Measurements from ENCODE around the gene GSPT1.
"Not testable (repeated sequence)": the region's sequence is repeated elsewhere in the genome, so short reads cannot be mapped to it uniquely, and the experiment has no call there.

Gene GSPT1

DNA sequence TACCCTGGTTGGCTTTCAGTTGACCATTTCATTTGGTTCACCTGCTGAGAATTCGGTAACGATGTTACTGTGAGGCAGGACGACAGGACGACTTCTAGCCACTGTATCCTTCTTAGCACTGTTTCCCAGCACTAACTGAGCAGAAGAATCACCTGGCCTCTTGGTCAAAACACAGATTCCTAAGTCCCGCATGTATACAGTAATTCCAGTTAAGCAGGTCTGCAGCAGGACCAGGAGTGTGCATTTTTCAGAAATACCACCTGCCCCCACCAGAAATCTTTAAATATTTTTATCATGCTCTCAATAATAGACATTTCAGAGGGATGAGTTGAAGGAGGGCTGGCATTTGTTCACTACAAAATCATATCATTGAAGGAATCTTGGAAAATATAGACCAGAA, 87.1 kb downstream of the GSPT1 start:
- Histone ChIP-seq H3K27me3 (ENCODE audit: insufficient read depth, poor library complexity, severe bottlenecking) (no peaks in the 10 kb centered on the region), H3K4me3 (replicated peaks; ENCODE audit: insufficient read depth, low read length) (no peak overlapping the region), H3K27ac (replicated peaks) (no peak overlapping the region)
- TF ChIP-seq, protein P1, sequence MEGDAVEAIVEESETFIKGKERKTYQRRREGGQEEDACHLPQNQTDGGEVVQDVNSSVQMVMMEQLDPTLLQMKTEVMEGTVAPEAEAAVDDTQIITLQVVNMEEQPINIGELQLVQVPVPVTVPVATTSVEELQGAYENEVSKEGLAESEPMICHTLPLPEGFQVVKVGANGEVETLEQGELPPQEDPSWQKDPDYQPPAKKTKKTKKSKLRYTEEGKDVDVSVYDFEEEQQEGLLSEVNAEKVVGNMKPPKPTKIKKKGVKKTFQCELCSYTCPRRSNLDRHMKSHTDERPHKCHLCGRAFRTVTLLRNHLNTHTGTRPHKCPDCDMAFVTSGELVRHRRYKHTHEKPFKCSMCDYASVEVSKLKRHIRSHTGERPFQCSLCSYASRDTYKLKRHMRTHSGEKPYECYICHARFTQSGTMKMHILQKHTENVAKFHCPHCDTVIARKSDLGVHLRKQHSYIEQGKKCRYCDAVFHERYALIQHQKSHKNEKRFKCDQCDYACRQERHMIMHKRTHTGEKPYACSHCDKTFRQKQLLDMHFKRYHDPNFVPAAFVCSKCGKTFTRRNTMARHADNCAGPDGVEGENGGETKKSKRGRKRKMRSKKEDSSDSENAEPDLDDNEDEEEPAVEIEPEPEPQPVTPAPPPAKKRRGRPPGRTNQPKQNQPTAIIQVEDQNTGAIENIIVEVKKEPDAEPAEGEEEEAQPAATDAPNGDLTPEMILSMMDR (IDR thresholded peaks at IDR 0.05; ENCODE audit: insufficient read depth, low read length), result no peak
- TF ChIP-seq GABPA (IDR thresholded peaks at IDR 0.05; ENCODE audit: low read depth) (no peak), POLR2AphosphoS5 (IDR thresholded peaks at IDR 0.05; ENCODE audit: low read depth) (no peak), SPI1 (IDR thresholded peaks at IDR 0.05; ENCODE audit: borderline replicate concordance, low read depth) (no peak)
- TF ChIP-seq, protein P2, sequence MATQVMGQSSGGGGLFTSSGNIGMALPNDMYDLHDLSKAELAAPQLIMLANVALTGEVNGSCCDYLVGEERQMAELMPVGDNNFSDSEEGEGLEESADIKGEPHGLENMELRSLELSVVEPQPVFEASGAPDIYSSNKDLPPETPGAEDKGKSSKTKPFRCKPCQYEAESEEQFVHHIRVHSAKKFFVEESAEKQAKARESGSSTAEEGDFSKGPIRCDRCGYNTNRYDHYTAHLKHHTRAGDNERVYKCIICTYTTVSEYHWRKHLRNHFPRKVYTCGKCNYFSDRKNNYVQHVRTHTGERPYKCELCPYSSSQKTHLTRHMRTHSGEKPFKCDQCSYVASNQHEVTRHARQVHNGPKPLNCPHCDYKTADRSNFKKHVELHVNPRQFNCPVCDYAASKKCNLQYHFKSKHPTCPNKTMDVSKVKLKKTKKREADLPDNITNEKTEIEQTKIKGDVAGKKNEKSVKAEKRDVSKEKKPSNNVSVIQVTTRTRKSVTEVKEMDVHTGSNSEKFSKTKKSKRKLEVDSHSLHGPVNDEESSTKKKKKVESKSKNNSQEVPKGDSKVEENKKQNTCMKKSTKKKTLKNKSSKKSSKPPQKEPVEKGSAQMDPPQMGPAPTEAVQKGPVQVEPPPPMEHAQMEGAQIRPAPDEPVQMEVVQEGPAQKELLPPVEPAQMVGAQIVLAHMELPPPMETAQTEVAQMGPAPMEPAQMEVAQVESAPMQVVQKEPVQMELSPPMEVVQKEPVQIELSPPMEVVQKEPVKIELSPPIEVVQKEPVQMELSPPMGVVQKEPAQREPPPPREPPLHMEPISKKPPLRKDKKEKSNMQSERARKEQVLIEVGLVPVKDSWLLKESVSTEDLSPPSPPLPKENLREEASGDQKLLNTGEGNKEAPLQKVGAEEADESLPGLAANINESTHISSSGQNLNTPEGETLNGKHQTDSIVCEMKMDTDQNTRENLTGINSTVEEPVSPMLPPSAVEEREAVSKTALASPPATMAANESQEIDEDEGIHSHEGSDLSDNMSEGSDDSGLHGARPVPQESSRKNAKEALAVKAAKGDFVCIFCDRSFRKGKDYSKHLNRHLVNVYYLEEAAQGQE (IDR thresholded peaks at IDR 0.05; ENCODE audit: insufficient replicate concordance, low read depth), result no peak
- no peak for DNase-seq (ENCODE audit: low read depth in 1 of 2, low spot score in 1 of 2)

DNA sequence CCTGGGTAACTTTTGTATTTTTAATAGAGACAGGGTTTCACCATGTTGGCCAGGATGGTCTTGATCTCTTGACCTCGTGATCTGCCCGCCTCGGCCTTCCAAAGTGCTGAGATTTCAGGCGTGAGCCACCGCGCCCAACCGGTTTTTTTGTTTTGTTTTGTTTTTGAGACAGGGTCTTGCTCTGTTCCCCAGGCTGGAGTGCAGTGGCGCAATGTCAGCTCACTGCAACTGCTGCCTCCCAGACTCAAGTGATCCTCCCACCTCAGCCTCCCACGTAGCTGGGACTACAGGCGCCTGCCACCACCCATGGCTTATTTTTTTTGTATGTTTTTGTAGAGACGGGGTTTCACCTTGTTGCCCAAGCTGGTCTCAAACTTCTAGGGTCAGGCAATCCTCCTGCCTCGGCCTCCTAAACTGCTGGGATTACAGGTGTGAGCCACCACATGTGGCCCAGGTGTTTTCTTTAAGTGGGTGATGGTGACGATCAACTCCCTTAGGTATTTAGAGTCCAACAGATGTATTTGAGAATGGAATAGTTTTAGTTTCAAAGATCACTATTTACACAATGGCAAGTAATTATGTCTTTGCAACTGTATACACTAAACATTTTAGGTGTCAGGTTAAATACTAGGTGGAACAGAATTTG, 90.1 kb downstream of the GSPT1 start:
- H3K4me3 ChIP-seq (replicated peaks; ENCODE audit: insufficient read depth, low read length); DNase-seq (ENCODE audit: low read depth in 1 of 2, low spot score in 1 of 2); H3K27ac ChIP-seq (replicated peaks); H3K27me3 ChIP-seq (ENCODE audit: insufficient read depth, poor library complexity, severe bottlenecking): not testable (repeated sequence)

DNA sequence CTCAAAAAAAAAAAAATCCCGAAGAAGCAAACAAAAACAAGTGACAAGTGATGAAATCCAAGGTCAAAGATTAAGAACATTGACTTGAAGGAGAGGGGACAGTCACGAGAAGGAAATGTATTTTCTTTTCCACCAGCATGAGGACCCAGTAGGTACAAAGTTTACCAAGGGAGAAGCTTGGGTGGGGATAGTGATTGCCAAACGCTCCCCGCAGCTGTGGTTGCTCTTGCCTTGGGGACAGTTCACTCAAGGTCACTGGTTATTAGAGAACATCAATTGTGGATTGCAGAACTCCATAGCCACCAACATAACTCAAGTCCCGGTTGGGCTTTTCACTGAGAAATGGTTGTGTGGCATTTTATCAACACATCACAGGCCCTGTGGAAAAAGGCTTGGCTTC, 91.4 kb downstream of the GSPT1 start:
- DNase-seq (ENCODE audit: low read depth in 1 of 2, low spot score in 1 of 2), result peak; percentile 24 to 88
- Histone ChIP-seq H3K27me3 (ENCODE audit: insufficient read depth, poor library complexity, severe bottlenecking) (no peaks in the 10 kb centered on the region), H3K4me3 (replicated peaks; ENCODE audit: insufficient read depth, low read length) (no peak overlapping the region), H3K27ac (replicated peaks) (peak overlapping the region; percentile 27)
- TF ChIP-seq SPI1 (IDR thresholded peaks at IDR 0.05; ENCODE audit: borderline replicate concordance, low read depth) (peak; percentile 36; the same call in 1 of the 2 replicates), POLR2AphosphoS5 (IDR thresholded peaks at IDR 0.05; ENCODE audit: low read depth) (peak; percentile 68)
- TF ChIP-seq, protein P2 (IDR thresholded peaks at IDR 0.05; ENCODE audit: insufficient replicate concordance, low read depth), result no peak

DNA sequence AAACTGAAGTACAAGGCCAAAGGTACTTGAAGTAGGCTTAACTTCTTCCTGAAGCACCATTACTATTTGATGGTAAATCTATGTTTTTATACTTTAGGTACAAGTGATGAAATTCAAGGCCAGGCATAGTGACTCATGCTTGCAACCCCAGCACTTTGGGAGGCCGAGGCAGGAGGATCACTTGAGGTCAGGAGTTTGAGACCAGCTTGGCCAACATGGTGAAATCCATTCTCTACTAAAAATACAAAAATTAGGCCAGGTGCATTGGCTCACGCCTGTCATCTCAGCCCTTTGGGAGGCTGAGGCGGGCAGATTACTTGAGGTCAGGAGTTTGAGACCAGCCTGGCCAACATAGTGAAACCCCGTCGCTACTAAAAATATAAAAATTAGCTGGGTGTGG, 92.1 kb downstream of the GSPT1 start:
- not testable (repeated sequence) for H3K27ac ChIP-seq (replicated peaks); H3K4me3 ChIP-seq (replicated peaks; ENCODE audit: insufficient read depth, low read length); DNase-seq (ENCODE audit: low read depth in 1 of 2, low spot score in 1 of 2); H3K27me3 ChIP-seq (ENCODE audit: insufficient read depth, poor library complexity, severe bottlenecking)

DNA sequence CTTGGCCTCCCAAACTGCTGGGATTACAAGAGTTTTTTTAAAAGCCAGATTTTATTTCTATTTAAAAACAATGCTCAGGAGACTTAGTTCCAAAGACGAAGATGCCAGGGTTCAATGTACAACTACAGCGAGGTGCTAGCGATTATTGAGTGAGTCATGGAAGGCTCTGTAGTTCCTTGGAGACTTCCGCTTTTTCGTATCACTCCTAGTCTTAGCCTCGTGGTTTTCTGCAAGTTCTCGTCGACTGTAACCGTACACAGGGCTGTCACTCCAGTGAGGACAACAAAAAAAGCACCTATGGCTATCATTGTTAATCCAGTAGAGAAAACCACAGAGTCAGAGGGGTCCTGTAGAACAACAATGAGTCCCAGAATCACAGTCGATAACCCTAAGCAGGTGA, 96.0 kb downstream of the GSPT1 start:
- no peaks in the 10 kb centered on the region for H3K27me3 ChIP-seq (ENCODE audit: insufficient read depth, poor library complexity, severe bottlenecking)
- no peak overlapping the region for H3K4me3 ChIP-seq (replicated peaks; ENCODE audit: insufficient read depth, low read length)
- no peak for TF ChIP-seq GABPA (IDR thresholded peaks at IDR 0.05; ENCODE audit: low read depth)
- TF ChIP-seq, protein P1 (IDR thresholded peaks at IDR 0.05; ENCODE audit: insufficient read depth, low read length), result no peak
- TF ChIP-seq SPI1 (IDR thresholded peaks at IDR 0.05; ENCODE audit: borderline replicate concordance, low read depth), result peak; percentile 99
- TF ChIP-seq, protein P2 (IDR thresholded peaks at IDR 0.05; ENCODE audit: insufficient replicate concordance, low read depth), result no peak
- TF ChIP-seq POLR2AphosphoS5 (IDR thresholded peaks at IDR 0.05; ENCODE audit: low read depth), result no peak
- DNase-seq (ENCODE audit: low read depth in 1 of 2, low spot score in 1 of 2), result peak in 1 of 2 experiments; percentile 81
- no peak overlapping the region for H3K27ac ChIP-seq (replicated peaks)

DNA sequence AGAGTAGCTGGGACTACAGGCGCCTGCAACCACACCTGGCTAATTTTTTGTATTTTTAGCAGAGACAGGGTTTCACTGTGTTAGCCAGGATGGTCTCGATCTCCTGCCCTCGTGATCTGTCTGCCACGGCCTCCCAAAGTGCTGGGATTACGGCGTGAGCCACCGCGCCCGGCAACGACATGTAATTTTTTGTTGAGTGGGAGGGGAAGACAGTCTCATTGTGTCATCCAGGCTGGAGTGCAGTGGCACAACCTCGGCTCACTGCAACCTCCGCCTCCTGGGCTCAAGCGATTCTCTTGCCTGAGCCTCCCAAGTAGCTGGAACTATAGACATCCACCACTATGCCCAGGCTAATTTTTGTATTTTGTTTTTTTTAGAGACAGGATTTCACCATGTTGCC, 96.8 kb downstream of the GSPT1 start:
- DNase-seq (ENCODE audit: low read depth in 1 of 2, low spot score in 1 of 2); H3K27me3 ChIP-seq (ENCODE audit: insufficient read depth, poor library complexity, severe bottlenecking); H3K27ac ChIP-seq (replicated peaks); H3K4me3 ChIP-seq (replicated peaks; ENCODE audit: insufficient read depth, low read length): not testable (repeated sequence)
